Measurements from ENCODE around the gene TSPAN18. TPM values are rescaled to one million over a fixed set of nuclear protein-coding genes. Genes with fewer than 3 reads are reported as not detected.

Gene TSPAN18
- total RNA-seq, 4 donors from 2014 or later = 27.7 to 70.1 (median 50.2) TPM

DNA sequence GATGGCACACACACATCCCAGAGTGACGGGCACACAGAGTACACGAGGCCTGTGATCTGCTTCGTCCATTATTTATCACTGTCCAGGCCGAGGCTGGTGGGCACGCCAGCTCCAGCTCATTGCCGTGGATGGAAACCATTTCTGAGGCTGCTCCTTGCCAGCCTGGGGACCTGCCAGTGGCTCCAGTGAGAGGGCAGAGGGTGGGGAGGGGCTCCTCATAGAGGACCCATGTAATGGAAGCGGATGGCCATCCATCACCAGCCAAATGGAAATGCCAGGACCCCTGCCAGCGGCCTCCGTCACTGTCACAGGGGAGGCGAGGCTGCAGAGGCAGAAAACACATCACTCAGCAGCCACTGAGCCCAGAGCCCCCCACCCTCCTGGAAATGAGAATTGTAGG lies 188.2 kb downstream of the TSPAN18 start:
- Histone ChIP-seq H3K4me1 (peaks cover 24 to 35% (median 29%) of the 10 kb centered on the region in 4 donors), H3K27ac (replicated peaks in 1 of 4) (no peak overlapping the region), H3K27me3 (no peaks in the 10 kb centered on the region), H3K4me3 (no peak overlapping the region), H3K9me3 (no peaks in the 10 kb centered on the region), H3K36me3 (peaks cover 9 to 54% (median 44%) of the 10 kb centered on the region in 4 donors)
- DNase-seq (ENCODE audit: extremely low spot score) = no peak
- intact Hi-C loops (cut with DNase I) = no loop called here
- WGBS = no CpG with 5 or more reads among the region's 10 CpGs
- no peak for TF ChIP-seq POLR2AphosphoS5 (IDR thresholded peaks at IDR 0.05)

DNA sequence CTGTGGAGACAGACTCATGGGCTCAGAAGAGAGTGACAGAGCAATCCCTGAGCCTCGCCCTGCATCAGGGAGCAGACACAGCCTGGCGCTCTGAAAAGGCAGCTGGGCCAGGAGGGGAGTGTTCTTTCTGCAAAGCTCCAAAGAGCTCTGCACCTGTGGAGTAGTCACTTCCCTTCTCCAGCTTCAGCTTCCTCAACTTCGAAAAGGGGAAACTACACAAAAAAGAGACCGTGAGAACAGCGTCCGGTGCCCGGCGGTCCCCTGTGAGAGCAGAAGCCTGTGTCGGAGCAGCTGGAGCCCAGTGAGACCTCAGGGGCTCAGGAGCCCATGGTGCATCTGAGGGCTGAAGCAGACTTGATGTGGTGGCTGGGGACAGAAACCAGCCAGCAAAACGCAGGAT lies 188.9 kb downstream of the TSPAN18 start:
- H3K27ac ChIP-seq (replicated peaks in 1 of 4) = no peak overlapping the region
- DNase-seq (ENCODE audit: extremely low spot score) = no peak
- H3K4me3 ChIP-seq = no peak overlapping the region
- peaks cover 23 to 29% (median 28%) of the 10 kb centered on the region in 4 donors for H3K4me1 ChIP-seq
- peaks cover 10 to 57% (median 47%) of the 10 kb centered on the region in 4 donors for H3K36me3 ChIP-seq
- TF ChIP-seq EP300 (IDR thresholded peaks at IDR 0.05) (no peak), POLR2AphosphoS5 (IDR thresholded peaks at IDR 0.05) (no peak), POLR2A (IDR thresholded peaks at IDR 0.05; ENCODE audit: low read depth) (no peak), CTCF (IDR thresholded peaks at IDR 0.05) (no peak)
- intact Hi-C loops (cut with DNase I) = no loop called here
- H3K9me3 ChIP-seq = no peaks in the 10 kb centered on the region
- 80% methylated on average over 7 of the region's 10 CpGs for WGBS
- H3K27me3 ChIP-seq = no peaks in the 10 kb centered on the region

DNA sequence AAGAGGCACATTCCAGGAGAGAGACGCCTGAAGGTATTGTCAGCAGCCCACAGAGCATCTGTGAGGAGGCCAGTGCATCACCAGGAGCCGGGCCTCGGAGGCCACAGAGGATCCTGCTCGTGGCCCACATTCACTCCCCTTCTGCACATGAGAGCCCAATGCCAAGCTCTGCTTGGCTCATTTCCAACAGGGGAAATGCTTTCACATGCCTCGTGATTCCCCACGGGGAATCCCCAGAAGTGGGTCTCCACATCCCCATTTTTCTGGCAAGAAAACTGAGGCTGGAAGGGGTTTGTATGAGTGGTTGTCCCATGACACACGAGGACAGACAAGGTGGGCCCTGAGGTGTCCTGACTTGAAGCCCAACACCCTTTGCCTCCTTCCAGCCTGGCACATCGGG lies 189.6 kb downstream of the TSPAN18 start:
- Histone ChIP-seq H3K27me3 (no peaks in the 10 kb centered on the region), H3K4me3 (no peak overlapping the region), H3K27ac (replicated peaks in 1 of 4) (no peak overlapping the region), H3K9me3 (no peaks in the 10 kb centered on the region), H3K36me3 (peaks cover 10 to 64% (median 54%) of the 10 kb centered on the region in 4 donors), H3K4me1 (peaks cover 16 to 22% (median 20%) of the 10 kb centered on the region in 4 donors)
- intact Hi-C loops (cut with DNase I) = no loop called here
- DNase-seq (ENCODE audit: extremely low spot score) = no peak
- TF ChIP-seq EP300 (IDR thresholded peaks at IDR 0.05) (no peak), POLR2AphosphoS5 (IDR thresholded peaks at IDR 0.05) (no peak), CTCF (IDR thresholded peaks at IDR 0.05) (no peak), POLR2A (IDR thresholded peaks at IDR 0.05; ENCODE audit: low read depth) (no peak)
- WGBS = 57% methylated on average over 8 of the region's 8 CpGs

DNA sequence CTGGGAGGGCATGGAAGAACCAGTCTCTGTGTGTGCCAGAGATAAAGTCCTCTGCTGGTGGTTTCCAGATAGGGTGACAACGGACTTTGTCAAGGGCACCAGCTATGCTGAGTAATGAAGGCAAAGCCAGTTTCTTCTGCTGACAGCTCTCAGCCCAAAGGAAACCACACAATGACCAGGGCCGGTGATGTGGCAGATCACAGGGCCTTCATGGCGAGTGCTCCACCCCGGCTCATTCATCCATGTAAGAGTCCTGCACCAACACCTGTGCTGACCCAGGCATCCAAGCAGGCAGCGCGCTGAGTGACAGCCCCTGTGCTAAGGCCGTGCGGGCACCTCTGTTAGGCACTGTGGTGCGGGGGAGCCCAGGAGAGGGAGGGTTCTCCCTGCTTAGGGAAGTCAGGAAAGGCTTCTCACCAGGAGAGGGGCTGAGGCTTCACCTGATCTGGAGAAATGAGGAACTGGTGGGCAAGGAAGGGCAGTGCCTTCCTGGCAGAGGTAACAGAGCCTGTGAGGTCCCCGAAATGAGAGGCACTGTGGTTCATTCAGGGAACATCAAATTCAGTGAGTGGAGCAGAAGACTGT lies 190.1 kb downstream of the TSPAN18 start:
- TF ChIP-seq POLR2AphosphoS5 (IDR thresholded peaks at IDR 0.05) = no peak
- H3K36me3 ChIP-seq = peaks cover 10 to 70% (median 59%) of the 10 kb centered on the region in 4 donors
- peaks cover 10 to 17% (median 15%) of the 10 kb centered on the region in 4 donors for H3K4me1 ChIP-seq
- no peak overlapping the region for H3K4me3 ChIP-seq
- 55% methylated on average over 10 of the region's 10 CpGs for WGBS
- H3K9me3 ChIP-seq = no peaks in the 10 kb centered on the region
- H3K27me3 ChIP-seq = no peaks in the 10 kb centered on the region
- intact Hi-C loops (cut with DNase I) = no loop called here
- H3K27ac ChIP-seq (replicated peaks in 1 of 4) = no peak overlapping the region
- DNase-seq (ENCODE audit: extremely low spot score) = no peak

GRCh38 chr11:44917741-44918140 lies 191.0 kb downstream of the TSPAN18 start:
- WGBS = 88% methylated on average over 4 of the region's 4 CpGs

More at GRCh38 chr11:44917741-44918140, 191.0 kb downstream of the TSPAN18 start:
- H3K9me3 ChIP-seq = no peaks in the 10 kb centered on the region
- no peaks in the 10 kb centered on the region for H3K27me3 ChIP-seq
- no peak for DNase-seq (ENCODE audit: extremely low spot score)
- TF ChIP-seq POLR2A (IDR thresholded peaks at IDR 0.05; ENCODE audit: low read depth) (no peak), EP300 (IDR thresholded peaks at IDR 0.05) (no peak), CTCF (IDR thresholded peaks at IDR 0.05) (no peak), POLR2AphosphoS5 (IDR thresholded peaks at IDR 0.05) (no peak)
- intact Hi-C loops (cut with DNase I) = no loop called here
- no peak overlapping the region for H3K27ac ChIP-seq (replicated peaks in 1 of 4)
- H3K4me1 ChIP-seq = peaks cover 9 to 12% (median 10%) of the 10 kb centered on the region in 4 donors
- no peak overlapping the region for H3K4me3 ChIP-seq
- H3K36me3 ChIP-seq = peaks cover 10 to 71% (median 64%) of the 10 kb centered on the region in 4 donors
